Astrocyte (in vitro differentiated cells and primary cell): ENCODE results near the gene CDHR2. TPM values are rescaled to one million over a fixed set of nuclear protein-coding genes. Genes with fewer than 3 reads are reported as not detected.
A peak's percentile ranks its signal among the peaks of the same experiment; 100 is the strongest.

Source experiments
- DNase-seq: peaks from one replicate; pipeline ENCODE4 v3.0.0-alpha.2; 2010; ENCODE audit warnings: low read depth
- FAIRE-seq: peaks from 2 replicates; lab custom pipeline; 2011; peaks lifted over from hg19 to GRCh38; lab: Jason Lieb, UNC
- H2AFZ ChIP-seq: 2 replicates; pipeline ENCODE4 v1.6.0; 2012; ENCODE audit warnings: low read depth, low read length, inconsistent platforms
- H3K27ac ChIP-seq: 2 replicates; pipeline ENCODE4 v1.5.1; 2011; ENCODE audit warnings: low read depth, low read length, inconsistent platforms
- H3K27me3 ChIP-seq: 2 replicates; pipeline ENCODE4 v1.6.0; 2011; ENCODE audit warnings: low read length, inconsistent platforms; ENCODE audit not compliant: insufficient read depth
- H3K36me3 ChIP-seq: 2 replicates; pipeline ENCODE4 v1.5.1; 2011; ENCODE audit warnings: low read length, inconsistent platforms; ENCODE audit not compliant: insufficient read depth
- H3K4me1 ChIP-seq: 2 replicates; pipeline ENCODE4 v1.5.1; 2011; ENCODE audit warnings: low read length, inconsistent platforms; ENCODE audit not compliant: insufficient read depth
- H3K4me2 ChIP-seq: 2 replicates; pipeline ENCODE4 v1.6.0; 2012; ENCODE audit warnings: low read length, inconsistent platforms
- H3K4me3 ChIP-seq: 2 replicates; pipeline ENCODE4 v1.5.1; 2011; ENCODE audit warnings: low read depth, mild to moderate bottlenecking, low read length, inconsistent platforms; ENCODE audit not compliant: insufficient read depth
- H3K79me2 ChIP-seq: 2 replicates; pipeline ENCODE4 v1.6.0; 2012; ENCODE audit warnings: mild to moderate bottlenecking, low read length, inconsistent platforms; ENCODE audit not compliant: insufficient read depth
- H3K9ac ChIP-seq: 2 replicates; pipeline ENCODE4 v1.6.0; 2012; ENCODE audit warnings: mild to moderate bottlenecking, low read length, inconsistent platforms
- H3K9me3 ChIP-seq: 2 replicates; pipeline ENCODE4 v1.5.1; 2012; ENCODE audit warnings: low read depth, mild to moderate bottlenecking, low read length, inconsistent platforms; ENCODE audit not compliant: insufficient read depth
- H4K20me1 ChIP-seq: 2 replicates; pipeline ENCODE4 v1.6.0; 2012; ENCODE audit warnings: low read length, inconsistent platforms; ENCODE audit not compliant: insufficient read depth
- H3K27ac Mint-ChIP-seq: one replicate; pipeline ENCODE4 v1.8.0; 2021; ENCODE audit warnings: mild to moderate bottlenecking, mixed read lengths; ENCODE audit not compliant: unreplicated experiment
- H3K27me3 Mint-ChIP-seq: one replicate; pipeline ENCODE4 v1.8.0; 2021; ENCODE audit warnings: low read depth, mixed read lengths; ENCODE audit not compliant: unreplicated experiment
- H3K36me3 Mint-ChIP-seq: one replicate; pipeline ENCODE4 v1.8.0; 2021; ENCODE audit warnings: low read depth, mixed read lengths; ENCODE audit not compliant: unreplicated experiment
- H3K4me1 Mint-ChIP-seq: one replicate; pipeline ENCODE4 v1.8.0; 2021; ENCODE audit warnings: low read depth, mixed read lengths; ENCODE audit not compliant: unreplicated experiment
- H3K4me3 Mint-ChIP-seq: one replicate; pipeline ENCODE4 v1.8.0; 2021; ENCODE audit warnings: mild to moderate bottlenecking, moderate library complexity, mixed read lengths; ENCODE audit not compliant: unreplicated experiment
- H3K9me3 Mint-ChIP-seq: one replicate; pipeline ENCODE4 v1.8.0; 2021; ENCODE audit warnings: mild to moderate bottlenecking, mixed read lengths; ENCODE audit not compliant: unreplicated experiment
- CTCF ChIP-seq: IDR thresholded peaks from 2 replicates; pipeline ENCODE4 v1.5.1; 2011; ENCODE audit warnings: low read depth, mild to moderate bottlenecking, inconsistent platforms, low read length, moderate library complexity; ENCODE audit not compliant: insufficient read depth
- EZH2 ChIP-seq: IDR thresholded peaks from 2 replicates; pipeline ENCODE4 v1.6.1; 2012; ENCODE audit warnings: mild to moderate bottlenecking, low read length, inconsistent platforms; ENCODE audit not compliant: insufficient read depth
- total RNA-seq: library from RNA; stranded (reverse); gene quantifications from 2 replicates; pipeline ENCODE4 v1.2.1, GENCODE V29; 2021

The CDHR2 gene
- total RNA-seq, 1 donor from 2014 or later, result 0.43 TPM

GRCh38 chr5:176530983-176531901 is 17.9 kb upstream of the CDHR2 start:
- Histone ChIP-seq H3K27me3 (no peaks in the 10 kb centered on the region), H3K4me3 (no peak overlapping the region), H3K27ac (no peak overlapping the region), H3K9me3 (no peaks in the 10 kb centered on the region), H4K20me1 (peaks cover 51% of the 10 kb centered on the region), H2AFZ (no peak overlapping the region), H3K4me2 (no peak overlapping the region), H3K36me3 (no peaks in the 10 kb centered on the region), H3K9ac (peak overlapping the region; percentile 35), H3K79me2 (peaks cover 51% of the 10 kb centered on the region), H3K4me1 (peaks cover 27% of the 10 kb centered on the region)
- DNase-seq (peak; percentile 27), FAIRE-seq (no peak)
- Mint-ChIP-seq H3K9me3 (no peaks in the 10 kb centered on the region), H3K27me3 (no peaks in the 10 kb centered on the region), H3K27ac (no peak overlapping the region), H3K4me1 (peaks cover 21% of the 10 kb centered on the region), H3K4me3 (no peak overlapping the region), H3K36me3 (peaks cover 5% of the 10 kb centered on the region)
- TF ChIP-seq EZH2, result no peak
- TF ChIP-seq CTCF, result no peak

- TF ChIP-seq EZH2 (no peak), CTCF (no peak)
- Histone ChIP-seq H2AFZ (no peak overlapping the region), H3K27me3 (no peaks in the 10 kb centered on the region), H3K4me3 (no peak overlapping the region), H3K79me2 (peaks cover 54% of the 10 kb centered on the region), H3K36me3 (no peaks in the 10 kb centered on the region), H3K9me3 (no peaks in the 10 kb centered on the region), H3K4me1 (peaks cover 27% of the 10 kb centered on the region), H3K27ac (no peak overlapping the region), H3K9ac (no peak overlapping the region), H4K20me1 (peaks cover 51% of the 10 kb centered on the region), H3K4me2 (no peak overlapping the region)
- H3K4me1 Mint-ChIP-seq, result peaks cover 21% of the 10 kb centered on the region
- no peak overlapping the region for H3K4me3 Mint-ChIP-seq
- H3K36me3 Mint-ChIP-seq, result peaks cover 5% of the 10 kb centered on the region
- FAIRE-seq (no peak), DNase-seq (no peak)
- H3K9me3 Mint-ChIP-seq, result no peaks in the 10 kb centered on the region
- no peak overlapping the region for H3K27ac Mint-ChIP-seq
- no peaks in the 10 kb centered on the region for H3K27me3 Mint-ChIP-seq
These were observed 17.1 kb upstream of the CDHR2 start for GRCh38 chr5:176531902-176532493.
